HCT116 (cell line): ENCODE results near the gene IPCEF1. TPM values are rescaled to one million over a fixed set of nuclear protein-coding genes. Genes with fewer than 3 reads are reported as not detected.

Experiments
- ATAC-seq: fragments of 200-7000 bp; cut with Tn5 transposase; 2 replicates; pipeline ENCODE4 v1.9.1; 2020; ENCODE audit warnings: mild to moderate bottlenecking, moderate library complexity
- BruUV-seq: library from RNA; stranded (reverse); fragments of 400-500 nt; replicated peaks from 2 replicates; lab custom pipeline; 2021; lab: Mats Ljungman, UMichigan
- CTCF ChIA-PET: fragments of 300-600 bp; sonication (Branson Sonifier 250); formaldehyde crosslinking; loops from one replicate; lab custom pipeline; 2021; ENCODE audit warnings: antibody characterized with exemption; lab: Charles Lee
- POLR2A ChIA-PET: fragments of 300-600, 350-600 bp; sonication (Branson Sonifier 250); formaldehyde crosslinking; loops from one replicate; lab custom pipeline; 2021; ENCODE audit warnings: antibody characterized with exemption; lab: Charles Lee
- RAD21 ChIA-PET, 2 experiments: fragments of 300-600 bp; sonication (Branson Sonifier 250); formaldehyde crosslinking; loops; one replicate each; lab custom pipeline; 2023; ENCODE audit warnings: low total read pairs in 2 of 2; ENCODE audit not compliant: uncharacterized antibody in 2 of 2, unreplicated experiment in 2 of 2, low non-redundant PET in 1 of 2; lab: Charles Lee
- DNase-seq: peaks from one replicate; pipeline ENCODE4 v3.0.0-alpha.2; 2010; ENCODE audit warnings: low read depth, low spot score
- H2AFZ ChIP-seq: fragments of 200-600 bp; shearing (Covaris generic), sonication (generic); 2 replicates; pipeline ENCODE4 v1.6.1; 2017; ENCODE audit warnings: low read depth, mixed run types, mixed read lengths, antibody characterized with exemption, low read length; ENCODE audit not compliant: poor library complexity, severe bottlenecking
- H3K27ac ChIP-seq: 2 replicates; pipeline ENCODE4 v1.5.1; 2012; ENCODE audit warnings: low read depth, low read length
- H3K27me3 ChIP-seq: fragments of 200-600 bp; sonication (generic); 2 replicates; pipeline ENCODE4 v1.6.1; 2016; ENCODE audit warnings: mixed run types, low read length, mixed read lengths; ENCODE audit not compliant: insufficient read depth
- H3K36me3 ChIP-seq, 2 experiments: fragments of 200-500 bp in 1 of 2; fragments of 200-600 bp in 1 of 2; sonication (Bioruptor generic) in 1 of 2; sonication (generic) in 1 of 2; 2 replicates each; pipeline versions ENCODE4 v1.5.1 to v1.6.1; 2014 to 2016; ENCODE audit warnings: low read length in 2 of 2, inconsistent platforms in 1 of 2, mixed read lengths in 1 of 2, mixed run types in 1 of 2; ENCODE audit not compliant: insufficient read depth in 2 of 2, control insufficient read depth in 1 of 2
- H3K4me1 ChIP-seq, 2 experiments: fragments of 200-600 bp in 1 of 2; sonication (generic) in 1 of 2; 2 replicates each; pipeline versions ENCODE4 v1.5.1 to v1.6.1; 2012 to 2017; ENCODE audit warnings: low read length in 2 of 2, inconsistent platforms in 1 of 2, mild to moderate bottlenecking in 1 of 2, mixed read lengths in 1 of 2, mixed run types in 1 of 2, moderate library complexity in 1 of 2; ENCODE audit not compliant: insufficient read depth in 2 of 2, control insufficient read depth in 1 of 2
- H3K4me2 ChIP-seq: fragments of 200-600 bp; sonication (generic); 2 replicates; pipeline ENCODE4 v1.6.1; 2017; ENCODE audit warnings: mixed run types, low read length, mixed read lengths
- H3K4me3 ChIP-seq, 2 experiments: fragments of 200-600 bp in 1 of 2; sonication (generic) in 1 of 2; replicated peaks in 1 of 2; 2 replicates each; pipeline ENCODE4 v1.5.1; 2011 to 2016; ENCODE audit warnings: low read length in 2 of 2, control low read depth in 1 of 2, low read depth in 1 of 2, mild to moderate bottlenecking in 1 of 2, mixed read lengths in 1 of 2, mixed run types in 1 of 2
- H3K79me2 ChIP-seq: fragments of 200-600 bp; sonication (generic); 2 replicates; pipeline ENCODE4 v1.6.1; 2017; ENCODE audit warnings: mild to moderate bottlenecking, mixed run types, low read length, moderate library complexity, mixed read lengths; ENCODE audit not compliant: insufficient read depth
- H3K9ac ChIP-seq: fragments of 200-600 bp; sonication (generic); 2 replicates; pipeline ENCODE4 v1.6.1; 2016; ENCODE audit warnings: low read length, mixed read lengths
- H3K9me2 ChIP-seq: fragments of 200-600 bp; sonication (generic), shearing (Covaris generic); 2 replicates; pipeline ENCODE4 v1.6.1; 2017; ENCODE audit warnings: mixed run types, mild to moderate bottlenecking, moderate library complexity; ENCODE audit not compliant: insufficient read depth
- H3K9me3 ChIP-seq, 2 experiments: fragments of 200-500 bp in 1 of 2; fragments of 200-600 bp in 1 of 2; sonication (Bioruptor generic) in 1 of 2; sonication (generic) in 1 of 2; 2 replicates each; pipeline ENCODE4 v1.6.1; 2014 to 2017; ENCODE audit warnings: low read length in 2 of 2, mixed read lengths in 2 of 2, inconsistent platforms in 1 of 2, low read depth in 1 of 2, mild to moderate bottlenecking in 1 of 2, mixed run types in 1 of 2, moderate library complexity in 1 of 2; ENCODE audit not compliant: control insufficient read depth in 1 of 2, insufficient read depth in 1 of 2
- H4K20me1 ChIP-seq: fragments of 200-600 bp; sonication (generic), shearing (Covaris generic); 2 replicates; pipeline ENCODE4 v1.6.1; 2017; ENCODE audit warnings: mixed run types, mild to moderate bottlenecking, moderate library complexity; ENCODE audit not compliant: insufficient read depth
- CEBPB ChIP-seq: IDR thresholded peaks from 2 replicates; pipeline ENCODE4 v1.6.1; 2012; ENCODE audit warnings: low read depth
- FOSL1 ChIP-seq: IDR thresholded peaks from 2 replicates; pipeline ENCODE4 v1.6.1; 2012; ENCODE audit warnings: low read depth
- JUND ChIP-seq: IDR thresholded peaks from 2 replicates; pipeline ENCODE4 v1.6.1; 2012
- POLR2A ChIP-seq: IDR thresholded peaks from 2 replicates; pipeline ENCODE4 v1.7.0; 2011; ENCODE audit warnings: borderline replicate concordance; ENCODE audit not compliant: insufficient read depth, insufficient read length; ENCODE audit errors: extremely low read depth
- POLR2AphosphoS5 ChIP-seq: IDR thresholded peaks from 2 replicates; pipeline ENCODE4 v1.6.1; 2011; ENCODE audit warnings: mild to moderate bottlenecking, low read depth, low read length, moderate library complexity
- SIN3A ChIP-seq: IDR thresholded peaks from 2 replicates; pipeline ENCODE4 v1.6.1; 2012; ENCODE audit warnings: low read depth
- SRF ChIP-seq: IDR thresholded peaks from 2 replicates; pipeline ENCODE4 v1.6.1; 2012; ENCODE audit warnings: low read depth
- YY1 ChIP-seq: IDR thresholded peaks from 2 replicates; pipeline ENCODE4 v1.6.1; 2011; ENCODE audit warnings: low read length, low read depth, moderate library complexity, mild to moderate bottlenecking; ENCODE audit not compliant: insufficient replicate concordance; ENCODE audit errors: extremely low read depth
- ZFX ChIP-seq: fragments of 450-650 bp; IDR thresholded peaks from 2 replicates; pipeline ENCODE4 v1.6.1; 2017
- intact Hi-C: fragments of 100-400 bp; cut with micrococcal nuclease; formaldehyde crosslinking; loops from 2 replicates; pipeline ENCODE4 v1.10.0; 2022
- total RNA-seq: library from RNA; stranded (reverse); gene quantifications from one replicate; pipeline ENCODE4 v1.2.1, GENCODE V29; 2021; ENCODE audit not compliant: unreplicated experiment
- TF ChIP-seq, protein P1 (sequence below): IDR thresholded peaks from 2 replicates; pipeline ENCODE4 v1.6.1; 2012; ENCODE audit warnings: low read depth

IPCEF1 gene
- total RNA-seq, 1 experiment from 2014 or later = 0.32 TPM

DNA sequence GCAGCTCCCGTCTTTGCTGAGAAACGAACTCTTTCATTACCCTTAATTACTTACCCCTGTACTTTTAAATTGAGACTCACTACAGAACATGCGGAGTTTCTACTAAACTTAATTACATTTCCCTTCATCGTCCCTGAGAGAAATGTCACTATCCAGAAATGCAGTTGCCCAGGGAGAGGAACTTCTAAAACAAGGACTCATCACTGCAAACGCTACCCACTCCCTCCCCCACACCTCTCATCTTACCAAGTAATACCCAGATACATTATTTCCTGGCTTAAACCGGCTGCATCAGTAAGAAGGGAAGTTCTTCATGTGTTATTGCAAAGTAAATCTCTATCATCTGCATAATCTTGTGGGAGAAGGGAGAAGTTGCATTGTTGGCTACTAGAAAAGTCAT is 138.3 kb downstream of the IPCEF1 start:
- CTCF ChIA-PET = no interaction called here
- POLR2A ChIA-PET = no interaction called here
- no peaks in the 10 kb centered on the region for H3K4me1 ChIP-seq
- intact Hi-C loops = no loop called here
- ATAC-seq (no peak), DNase-seq (no peak)
- no peak overlapping the region for H3K9ac ChIP-seq
- H3K4me2 ChIP-seq = no peak overlapping the region
- no peaks in the 10 kb centered on the region for H3K27me3 ChIP-seq
- RAD21 ChIA-PET = no interaction called here
- no peaks in the 10 kb centered on the region for H3K9me3 ChIP-seq
- no peaks in the 10 kb centered on the region for H3K36me3 ChIP-seq
- H3K4me3 ChIP-seq = no peak overlapping the region
- H4K20me1 ChIP-seq = no peaks in the 10 kb centered on the region
- TF ChIP-seq YY1 = no peak
- no peak overlapping the region for H3K27ac ChIP-seq
- no peaks in the 10 kb centered on the region for H3K9me2 ChIP-seq
- no peaks in the 10 kb centered on the region for H3K79me2 ChIP-seq
- BruUV-seq = no TSS peak
- no peak overlapping the region for H2AFZ ChIP-seq

DNA sequence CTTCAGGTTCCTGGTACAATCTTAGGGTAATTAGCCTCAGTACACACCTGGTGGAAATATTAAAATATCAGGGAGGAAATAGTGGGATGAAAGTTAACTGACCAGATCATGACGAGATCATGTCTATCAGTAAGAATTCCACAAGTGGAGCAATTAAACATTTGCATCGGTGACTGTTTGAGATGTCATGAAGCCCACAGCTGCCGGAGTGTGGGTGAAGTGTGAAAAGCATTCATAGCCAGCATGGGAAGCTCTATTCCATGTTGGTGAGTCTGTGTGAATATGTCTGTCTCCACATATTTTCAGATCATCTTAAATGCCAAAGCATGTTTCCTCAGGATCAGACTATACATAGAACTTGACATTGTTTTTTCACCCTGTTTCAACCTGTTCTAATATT is 142.8 kb downstream of the IPCEF1 start:
- no peaks in the 10 kb centered on the region for H3K4me1 ChIP-seq
- H3K9ac ChIP-seq = no peak overlapping the region
- H3K79me2 ChIP-seq = no peaks in the 10 kb centered on the region
- no peak overlapping the region for H3K4me2 ChIP-seq
- intact Hi-C loops = no loop called here
- H4K20me1 ChIP-seq = no peaks in the 10 kb centered on the region
- no peak for TF ChIP-seq CEBPB
- no peak for TF ChIP-seq POLR2A
- TF ChIP-seq JUND = no peak
- TF ChIP-seq, protein P1, sequence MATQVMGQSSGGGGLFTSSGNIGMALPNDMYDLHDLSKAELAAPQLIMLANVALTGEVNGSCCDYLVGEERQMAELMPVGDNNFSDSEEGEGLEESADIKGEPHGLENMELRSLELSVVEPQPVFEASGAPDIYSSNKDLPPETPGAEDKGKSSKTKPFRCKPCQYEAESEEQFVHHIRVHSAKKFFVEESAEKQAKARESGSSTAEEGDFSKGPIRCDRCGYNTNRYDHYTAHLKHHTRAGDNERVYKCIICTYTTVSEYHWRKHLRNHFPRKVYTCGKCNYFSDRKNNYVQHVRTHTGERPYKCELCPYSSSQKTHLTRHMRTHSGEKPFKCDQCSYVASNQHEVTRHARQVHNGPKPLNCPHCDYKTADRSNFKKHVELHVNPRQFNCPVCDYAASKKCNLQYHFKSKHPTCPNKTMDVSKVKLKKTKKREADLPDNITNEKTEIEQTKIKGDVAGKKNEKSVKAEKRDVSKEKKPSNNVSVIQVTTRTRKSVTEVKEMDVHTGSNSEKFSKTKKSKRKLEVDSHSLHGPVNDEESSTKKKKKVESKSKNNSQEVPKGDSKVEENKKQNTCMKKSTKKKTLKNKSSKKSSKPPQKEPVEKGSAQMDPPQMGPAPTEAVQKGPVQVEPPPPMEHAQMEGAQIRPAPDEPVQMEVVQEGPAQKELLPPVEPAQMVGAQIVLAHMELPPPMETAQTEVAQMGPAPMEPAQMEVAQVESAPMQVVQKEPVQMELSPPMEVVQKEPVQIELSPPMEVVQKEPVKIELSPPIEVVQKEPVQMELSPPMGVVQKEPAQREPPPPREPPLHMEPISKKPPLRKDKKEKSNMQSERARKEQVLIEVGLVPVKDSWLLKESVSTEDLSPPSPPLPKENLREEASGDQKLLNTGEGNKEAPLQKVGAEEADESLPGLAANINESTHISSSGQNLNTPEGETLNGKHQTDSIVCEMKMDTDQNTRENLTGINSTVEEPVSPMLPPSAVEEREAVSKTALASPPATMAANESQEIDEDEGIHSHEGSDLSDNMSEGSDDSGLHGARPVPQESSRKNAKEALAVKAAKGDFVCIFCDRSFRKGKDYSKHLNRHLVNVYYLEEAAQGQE = no peak
- no peak for TF ChIP-seq FOSL1
- TF ChIP-seq ZFX = no peak
- no peak for TF ChIP-seq SIN3A
- no peak for TF ChIP-seq POLR2AphosphoS5
- no peak for TF ChIP-seq SRF
- no peak for TF ChIP-seq YY1
- TF ChIP-seq, all 23 proteins: peak for 0
- Histone ChIP-seq H3K36me3 (no peaks in the 10 kb centered on the region), H3K9me3 (no peaks in the 10 kb centered on the region), H2AFZ (no peak overlapping the region), H3K27ac (no peak overlapping the region), H3K4me3 (no peak overlapping the region), H3K9me2 (no peaks in the 10 kb centered on the region), H3K27me3 (no peaks in the 10 kb centered on the region)
- DNase-seq (no peak), ATAC-seq (no peak)
- RAD21 ChIA-PET = no interaction called here
- POLR2A ChIA-PET = no interaction called here
- no TSS peak for BruUV-seq
- CTCF ChIA-PET = no interaction called here
